Stimulated activated CD4-positive, alpha-beta T cell treated with anti-CD3 and anti-CD28 coated beads, Interleukin-4, amount 100 ng/mL, for 24 hours (primary cell): ENCODE measurements around the gene FCER1G.
"Not testable (repeated sequence)": the region's sequence is repeated elsewhere in the genome, so short reads cannot be mapped to it uniquely, and the experiment has no call there.

Experiments
- DNase-seq: peaks from one replicate; pipeline ENCODE4 v3.0.0-alpha.2; 2020

Gene FCER1G

GRCh38 chr1:161209790-161210409, 5.2 kb upstream of the FCER1G start:
- peak; percentile 79 for DNase-seq

- DNase-seq = no peak
Observed at GRCh38 chr1:161214369-161214768, 726 bp upstream of the FCER1G start.

DNA sequence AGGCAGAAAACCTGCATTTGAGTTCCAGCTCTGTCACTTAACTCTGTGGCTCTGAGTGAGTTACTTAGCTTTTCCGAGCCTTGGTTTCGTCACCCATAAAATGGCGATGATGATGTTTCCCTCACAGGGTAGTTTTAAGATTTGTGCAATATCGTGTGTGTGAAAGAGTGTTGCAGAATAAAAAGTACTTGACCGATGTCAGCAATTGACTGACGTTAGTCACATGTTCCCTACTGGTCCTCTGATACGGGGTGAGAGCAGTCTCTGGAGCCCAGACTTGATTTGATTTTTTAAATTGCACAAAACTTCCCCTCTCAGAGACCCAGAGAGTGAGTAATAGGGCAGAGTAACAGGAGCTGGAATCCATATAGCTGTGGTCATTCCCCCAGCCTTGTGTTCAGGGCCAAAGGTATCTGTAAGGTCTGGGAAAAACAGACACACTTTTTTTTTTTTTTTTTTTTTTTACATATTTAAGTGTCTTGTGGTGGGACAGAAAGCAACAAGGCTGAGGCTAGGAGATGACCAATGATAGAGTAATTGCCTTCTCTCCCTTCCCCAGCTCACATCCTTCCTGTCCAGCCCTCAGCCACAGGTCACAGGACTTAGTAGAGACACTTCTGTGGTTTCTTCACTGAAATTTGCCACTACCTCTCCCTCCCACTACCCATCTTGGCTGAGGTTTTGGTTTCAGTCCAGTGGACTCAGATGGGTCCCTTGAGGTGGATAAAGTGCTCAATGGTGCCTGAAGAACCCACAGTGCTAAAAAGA, 2.0 kb downstream of the FCER1G start:
- DNase-seq = no peak

- DNase-seq = no peak
Observed at GRCh38 chr1:161217831-161218230, 2.7 kb downstream of the FCER1G start.

DNA sequence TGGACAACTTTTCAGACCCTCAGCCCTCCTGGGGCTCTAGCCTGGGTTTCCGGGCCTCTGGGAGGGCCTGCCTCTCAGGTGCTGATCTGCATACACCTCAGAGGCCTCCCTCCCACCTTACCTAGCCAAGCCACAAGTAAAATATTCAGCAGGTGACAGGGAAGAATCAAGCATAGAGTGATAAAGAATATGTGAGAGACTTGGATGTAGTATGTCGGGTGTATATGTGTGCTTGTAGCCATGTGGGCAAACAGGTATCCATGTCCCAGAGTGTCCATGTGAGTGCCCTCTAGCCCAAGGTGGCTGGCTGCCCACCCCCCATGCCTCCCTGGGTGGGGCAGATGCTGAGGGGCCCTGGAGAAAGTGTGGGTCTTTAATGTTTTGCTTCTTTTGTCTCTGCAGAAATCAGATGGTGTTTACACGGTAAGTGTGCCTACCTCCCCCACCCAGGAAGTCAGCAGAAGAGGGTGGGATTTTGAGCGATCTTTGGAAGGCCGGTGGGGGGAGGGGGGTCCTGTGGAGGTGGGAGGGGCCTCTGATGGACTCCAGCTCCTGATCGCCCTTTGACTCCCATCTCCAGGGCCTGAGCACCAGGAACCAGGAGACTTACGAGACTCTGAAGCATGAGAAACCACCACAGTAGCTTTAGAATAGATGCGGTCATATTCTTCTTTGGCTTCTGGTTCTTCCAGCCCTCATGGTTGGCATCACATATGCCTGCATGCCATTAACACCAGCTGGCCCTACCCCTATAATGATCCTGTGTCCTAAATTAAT, 3.4 kb downstream of the FCER1G start:
- no peak for DNase-seq

DNA sequence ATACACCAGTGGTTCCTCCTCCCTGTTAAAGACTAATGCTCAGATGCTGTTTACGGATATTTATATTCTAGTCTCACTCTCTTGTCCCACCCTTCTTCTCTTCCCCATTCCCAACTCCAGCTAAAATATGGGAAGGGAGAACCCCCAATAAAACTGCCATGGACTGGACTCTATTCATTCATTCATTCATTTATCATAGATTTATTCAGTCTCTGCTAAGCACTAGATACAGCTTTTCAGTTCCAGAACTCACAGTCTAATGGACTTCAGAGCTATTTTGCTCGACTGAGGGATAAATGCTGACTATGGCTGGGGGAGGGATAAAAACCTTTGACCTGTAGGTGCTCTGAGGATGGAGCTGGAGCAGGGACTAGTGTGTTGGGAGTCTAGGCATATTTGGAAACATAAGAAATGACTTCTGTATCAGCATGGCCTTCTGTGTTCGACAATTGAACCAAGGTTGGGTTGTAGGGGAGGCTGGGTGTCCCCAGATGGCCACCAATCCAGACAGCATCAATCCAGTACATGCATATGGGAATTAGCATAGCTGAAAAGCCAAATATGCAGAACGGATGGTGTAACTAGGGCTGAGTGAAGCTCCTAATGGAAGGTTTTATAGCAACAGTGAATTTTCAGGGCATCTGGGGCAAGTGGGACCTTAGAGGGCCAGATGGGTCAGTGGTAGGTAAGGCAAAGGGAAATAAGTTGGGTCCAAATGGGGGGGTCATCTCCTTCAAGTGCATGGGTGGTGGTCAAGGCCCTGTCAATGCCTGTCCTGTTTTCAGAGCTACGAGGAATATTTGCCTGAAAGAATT, 4.2 kb downstream of the FCER1G start:
- no peak for DNase-seq

GRCh38 chr1:161220002-161220401, 4.9 kb downstream of the FCER1G start:
- DNase-seq = no peak

DNA sequence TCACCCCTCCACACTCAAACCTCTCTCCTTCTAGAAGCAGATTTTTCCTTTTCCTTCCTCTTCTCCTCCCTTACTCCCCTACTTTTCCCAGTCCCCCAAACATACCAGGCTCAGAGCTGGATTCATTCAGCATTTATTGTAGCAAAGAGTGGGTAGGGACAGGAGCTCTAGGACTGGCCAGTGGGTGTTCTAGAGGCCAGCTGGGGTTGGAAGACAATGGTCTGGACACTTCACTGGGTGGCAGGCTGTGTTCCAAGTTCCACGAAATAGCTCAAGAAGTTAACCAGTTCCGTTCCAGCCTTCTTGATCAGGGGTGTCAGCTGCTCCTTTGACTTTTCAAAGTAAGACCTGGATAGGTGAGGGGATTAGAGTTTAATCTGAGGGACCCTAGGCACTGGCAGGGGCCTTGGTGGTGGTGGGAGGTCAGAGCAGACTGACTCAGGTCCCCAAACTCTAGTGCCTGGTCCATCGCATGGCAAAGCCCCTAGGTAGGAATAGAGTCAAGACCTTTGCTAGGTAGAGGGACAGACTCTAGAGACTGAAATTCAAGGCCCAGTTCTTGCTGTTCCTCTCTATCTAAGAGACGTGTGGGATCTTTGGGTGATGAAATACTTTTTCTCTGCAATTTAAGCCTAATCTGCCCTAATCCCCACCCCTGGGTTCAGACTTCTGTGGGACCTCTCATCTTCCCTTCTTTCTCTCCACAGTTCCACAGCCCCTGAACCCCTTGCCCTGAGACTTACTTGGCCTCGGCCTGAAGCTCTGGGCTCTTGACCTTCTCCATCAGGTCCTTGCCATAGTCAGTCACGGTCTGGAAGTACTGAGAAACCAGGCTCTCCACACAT, 7.3 kb downstream of the FCER1G start:
- DNase-seq = no peak

DNA sequence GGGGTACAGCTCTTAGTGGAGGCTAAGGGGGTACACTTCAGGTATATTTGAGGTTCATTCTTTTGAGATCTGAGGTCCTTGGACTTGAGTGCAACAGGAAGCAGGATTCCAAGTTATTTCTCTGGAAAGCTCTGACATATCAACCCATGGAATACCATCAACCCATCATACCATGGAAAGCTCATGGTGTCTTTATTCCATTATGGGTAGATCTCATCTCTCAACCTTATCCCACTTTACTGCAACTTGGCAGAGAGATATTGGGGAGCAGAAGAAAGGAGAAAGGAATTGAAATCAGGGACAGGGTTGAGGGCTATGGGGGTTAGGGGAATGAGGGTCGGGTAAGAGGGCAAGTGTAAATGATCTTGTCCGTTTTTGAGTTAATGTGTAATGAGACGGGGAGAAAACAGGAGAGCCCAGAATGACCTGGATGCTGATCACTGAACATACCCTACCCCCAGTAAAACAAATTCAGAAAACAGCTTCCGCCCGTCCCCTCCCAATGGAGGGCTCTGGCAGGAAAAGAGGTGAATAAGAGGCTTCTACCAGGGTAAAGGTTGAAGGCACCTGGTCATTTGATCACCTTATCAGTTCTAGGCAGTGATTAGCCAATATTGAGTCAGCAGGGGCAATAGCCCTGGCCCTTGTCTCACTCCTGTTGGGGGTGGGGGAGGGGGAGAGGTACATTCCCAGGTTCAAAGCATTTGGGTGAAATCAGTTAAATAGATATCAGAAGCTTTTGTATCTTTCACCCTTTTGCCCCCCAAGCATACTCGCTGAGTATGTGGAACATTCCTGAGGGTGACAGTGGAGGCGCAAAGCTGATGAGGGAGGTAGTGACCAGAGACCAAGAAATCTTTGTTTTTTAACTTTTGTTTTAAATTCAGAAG, 9.0 kb downstream of the FCER1G start:
- DNase-seq = no peak

DNA sequence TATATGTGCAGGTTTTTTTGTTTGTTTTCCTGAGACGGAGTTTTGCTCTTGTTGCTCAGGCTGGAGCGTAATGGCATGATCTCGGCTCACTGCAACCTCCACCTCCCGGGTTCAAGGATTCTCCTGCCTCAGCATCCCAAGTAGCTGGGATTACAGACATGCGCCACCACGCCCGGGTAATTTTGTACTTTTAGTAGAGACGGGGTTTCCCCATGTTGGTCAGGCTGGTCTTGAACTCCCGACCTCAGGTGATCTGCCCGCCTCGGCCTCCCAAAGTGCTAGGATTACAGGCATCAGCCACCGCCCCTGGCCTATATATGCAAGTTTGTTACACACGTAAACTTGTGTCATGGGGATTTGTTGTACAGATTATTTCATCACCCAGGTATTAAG, 9.6 kb downstream of the FCER1G start:
- DNase-seq = not testable (repeated sequence)

- DNase-seq = no peak
Observed at GRCh38 chr1:161225178-161225533, 10.1 kb downstream of the FCER1G start.

DNA sequence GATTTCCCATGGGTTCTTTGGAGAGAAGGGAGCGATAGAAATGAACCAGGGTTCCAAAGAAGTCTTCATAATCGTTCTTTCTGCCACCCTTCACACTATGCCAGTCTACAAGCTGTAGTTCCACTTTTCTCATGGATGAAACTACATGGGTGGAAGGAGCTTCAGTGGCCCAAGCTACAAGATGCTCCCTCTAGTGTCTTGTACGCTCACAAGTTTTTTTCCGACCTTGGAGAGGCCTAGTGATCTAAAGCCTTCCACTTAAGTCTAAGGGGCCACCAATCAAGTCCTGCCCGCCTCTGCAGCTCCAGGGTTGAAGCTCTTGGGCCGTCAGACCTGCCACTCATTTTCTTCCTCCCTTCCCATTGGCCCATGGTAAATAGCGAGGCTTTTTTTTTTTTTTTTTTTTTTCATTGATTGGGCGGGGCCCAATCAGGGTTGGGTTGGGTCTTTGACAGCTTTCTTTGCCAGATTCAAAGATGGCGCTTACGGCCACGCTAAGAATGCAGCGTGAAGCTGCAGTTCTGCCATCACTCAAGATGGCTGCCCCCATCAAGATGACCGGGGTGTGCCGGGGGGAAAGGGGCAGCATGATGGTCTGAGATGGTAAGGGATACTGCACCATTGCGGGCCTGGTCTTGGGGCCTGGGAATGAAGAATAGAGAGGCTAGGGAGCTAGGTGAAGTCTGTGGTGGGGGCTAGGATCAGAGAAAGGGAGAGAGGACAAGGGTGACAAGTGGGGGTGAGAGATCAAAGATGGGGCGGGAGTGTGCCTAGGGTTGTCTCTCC, 10.6 kb downstream of the FCER1G start, which contains the start of gene TOMM40L:
TOMM40L (plus strand) TSS at position 527 of the 786 bp plus-strand sequence. CDS start 430 bp downstream, outside the sequence.
- peak; percentile 91 for DNase-seq

DNA sequence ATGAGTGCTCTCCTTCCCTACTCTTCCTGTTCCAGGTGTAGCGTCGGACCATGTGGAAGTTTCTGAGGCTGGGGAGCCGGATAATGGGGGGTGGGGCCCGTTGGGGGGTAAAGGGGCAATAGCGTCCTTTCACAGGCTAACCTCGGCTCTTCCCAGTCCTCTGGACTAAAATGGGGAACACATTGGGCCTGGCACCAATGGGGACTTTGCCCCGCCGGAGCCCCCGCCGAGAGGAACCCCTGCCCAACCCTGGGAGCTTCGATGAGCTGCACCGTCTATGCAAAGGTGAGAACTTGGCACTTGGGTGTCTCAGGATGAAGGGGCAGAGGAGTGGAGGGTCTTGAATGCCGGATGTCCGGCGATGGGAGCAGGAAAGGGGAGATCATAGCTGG, 11.2 kb downstream of the FCER1G start:
- DNase-seq = no peak

GRCh38 chr1:161226759-161227158, 11.7 kb downstream of the FCER1G start:
- DNase-seq = no peak

GRCh38 chr1:161227196-161227871, 12.2 kb downstream of the FCER1G start:
- DNase-seq = peak; percentile 92

GRCh38 chr1:161228032-161228431, 12.9 kb downstream of the FCER1G start:
- DNase-seq = no peak

- DNase-seq = no peak
Observed at GRCh38 chr1:161229896-161230295, 14.8 kb downstream of the FCER1G start.

DNA sequence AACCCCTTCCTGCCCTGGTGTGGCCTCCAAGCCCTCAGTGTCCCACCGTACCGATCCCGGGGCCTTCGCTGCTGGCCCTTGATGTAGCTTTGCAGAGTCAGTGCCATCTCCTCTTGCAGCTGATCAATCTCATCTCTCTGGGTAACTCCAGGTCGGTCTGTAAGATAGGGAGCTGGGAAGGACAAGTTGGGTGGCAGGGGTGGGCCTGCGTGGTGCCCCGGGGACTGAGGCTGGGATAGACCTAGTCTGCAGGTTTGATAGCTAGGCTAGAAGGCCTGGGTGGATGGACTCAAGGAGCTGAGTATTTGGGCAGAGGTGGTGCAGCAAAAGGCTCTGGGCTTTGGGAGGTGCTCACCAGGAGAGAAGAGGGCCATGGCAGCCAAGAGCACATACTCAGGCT, 15.7 kb downstream of the FCER1G start:
- no peak for DNase-seq

- no peak for DNase-seq
Observed at GRCh38 chr1:161233102-161233501, 18.0 kb downstream of the FCER1G start.
